Hematopoietic multipotent progenitor cell treated with erythropoietin and hydrocortisone succinate and interleukin-3 and kit ligand, for 17 days (in vitro differentiated cells): ENCODE results near the gene ZDHHC12.
"Not testable (repeated sequence)": the region's sequence is repeated elsewhere in the genome, so short reads cannot be mapped to it uniquely, and the experiment has no call there.

Experiments used
- DNase-seq: peaks from one replicate; pipeline ENCODE4 v3.0.0-alpha.2; 2015; ENCODE audit warnings: low spot score

Gene ZDHHC12

DNA sequence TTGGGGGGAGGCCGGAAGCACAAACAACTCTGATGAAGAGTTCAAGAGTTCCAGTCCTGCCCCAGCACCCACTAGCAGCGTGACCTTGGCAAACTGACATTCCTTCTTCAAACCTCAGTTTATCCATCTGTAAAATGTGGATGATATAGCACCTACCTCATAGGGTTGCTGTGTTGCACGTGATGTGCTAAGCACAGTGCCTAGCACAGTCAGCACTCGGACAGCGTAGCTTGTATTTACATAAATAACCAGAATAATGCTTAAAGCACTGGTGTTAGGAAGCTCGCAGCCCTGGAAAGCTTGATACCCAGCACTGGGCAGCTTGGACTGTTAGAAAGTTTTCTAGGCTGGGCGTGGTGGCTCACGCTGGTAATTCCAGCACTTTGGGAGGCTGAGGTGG is 16.5 kb downstream of the ZDHHC12 start:
- no peak for DNase-seq

DNA sequence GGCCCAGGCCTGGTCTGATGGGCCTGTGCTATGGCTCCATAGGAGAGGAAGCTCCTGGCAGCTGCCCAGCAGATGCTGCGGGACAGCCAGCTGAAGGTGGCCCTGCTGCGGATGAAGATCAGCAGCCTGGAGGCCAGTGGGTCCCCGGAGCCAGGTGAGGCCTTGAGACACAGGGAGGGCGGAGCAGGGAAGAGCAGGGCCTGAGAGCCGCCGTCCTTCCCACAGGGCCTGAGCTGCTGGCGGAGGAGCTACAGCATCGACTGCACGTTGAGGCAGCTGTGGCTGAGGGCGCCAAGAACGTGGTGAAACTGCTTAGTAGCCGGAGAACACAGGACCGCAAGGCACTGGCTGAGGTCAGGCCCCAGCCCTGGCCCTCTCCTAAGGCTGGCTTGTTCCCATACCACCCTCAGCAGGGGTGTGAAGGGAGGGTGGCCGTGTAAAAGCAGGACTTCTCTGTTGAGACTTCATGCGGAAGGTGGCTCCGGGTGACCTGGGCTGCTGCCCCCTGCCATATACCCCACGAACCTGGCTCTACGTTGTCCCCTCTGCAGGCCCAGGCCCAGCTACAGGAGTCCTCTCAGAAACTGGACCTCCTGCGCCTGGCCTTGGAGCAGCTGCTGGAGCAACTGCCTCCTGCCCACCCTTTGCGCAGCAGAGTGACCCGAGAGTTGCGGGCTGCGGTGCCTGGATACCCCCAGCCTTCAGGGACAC is 17.1 kb downstream of the ZDHHC12 start:
- DNase-seq = no peak

DNA sequence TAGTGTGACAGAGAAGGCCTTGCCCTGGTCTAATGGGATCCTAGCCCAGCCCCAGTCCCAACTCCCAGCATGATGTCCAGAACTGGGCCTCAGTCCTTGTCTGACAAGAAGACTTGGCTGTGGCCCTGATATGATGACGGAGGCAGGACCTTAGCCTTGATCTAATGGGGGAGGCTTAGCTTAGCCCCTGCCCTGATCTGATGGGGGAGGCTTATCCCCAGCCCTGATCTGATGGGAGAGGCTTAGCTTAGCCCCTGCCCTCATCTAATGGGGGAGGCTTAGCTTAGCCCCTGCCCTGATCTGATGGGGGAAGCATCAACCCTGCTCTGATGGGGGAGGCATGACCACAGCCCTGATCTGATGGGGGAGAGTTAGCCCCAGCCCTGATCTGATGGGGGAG is 17.9 kb downstream of the ZDHHC12 start:
- no peak for DNase-seq

DNA sequence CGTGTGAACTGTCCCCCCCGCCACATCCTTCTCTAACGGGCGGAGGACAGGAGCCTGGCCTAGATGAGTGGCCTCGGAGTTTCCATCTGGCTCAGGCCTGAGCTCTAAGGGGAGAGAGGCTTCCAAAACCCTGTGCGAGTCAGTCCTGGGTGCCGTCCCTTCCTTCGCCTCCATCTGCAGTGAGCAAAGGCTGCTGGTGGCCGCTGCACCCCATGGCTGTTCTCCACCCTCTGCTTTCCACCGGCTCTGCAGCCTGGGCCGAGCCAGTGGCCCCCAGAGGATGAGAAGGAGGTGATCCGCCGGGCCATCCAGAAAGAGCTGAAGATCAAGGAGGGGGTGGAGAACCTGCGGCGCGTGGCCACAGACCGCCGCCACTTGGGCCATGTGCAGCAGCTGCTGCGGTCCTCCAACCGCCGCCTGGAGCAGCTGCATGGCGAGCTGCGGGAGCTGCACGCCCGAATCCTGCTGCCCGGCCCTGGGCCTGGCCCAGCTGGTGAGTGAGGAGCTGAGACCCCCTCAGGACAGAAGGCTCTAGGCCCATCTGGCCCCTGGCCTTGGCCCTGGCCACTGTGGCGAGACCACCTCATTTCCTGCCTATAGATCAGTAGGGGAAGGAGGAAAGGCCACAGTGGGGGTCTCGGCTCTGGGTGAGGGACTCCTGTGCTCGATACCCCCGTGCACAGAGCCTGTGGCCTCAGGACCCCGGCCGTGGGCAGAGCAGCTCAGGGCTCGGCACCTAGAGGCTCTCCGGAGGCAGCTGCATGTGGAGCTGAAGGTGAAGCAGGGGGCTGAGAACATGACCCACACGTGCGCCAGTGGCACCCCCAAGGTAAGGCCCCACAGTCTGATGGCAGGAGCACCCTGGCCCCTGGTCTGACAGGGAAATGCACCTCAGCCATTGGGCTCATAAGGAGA is 18.6 kb downstream of the ZDHHC12 start:
- no peak for DNase-seq

DNA sequence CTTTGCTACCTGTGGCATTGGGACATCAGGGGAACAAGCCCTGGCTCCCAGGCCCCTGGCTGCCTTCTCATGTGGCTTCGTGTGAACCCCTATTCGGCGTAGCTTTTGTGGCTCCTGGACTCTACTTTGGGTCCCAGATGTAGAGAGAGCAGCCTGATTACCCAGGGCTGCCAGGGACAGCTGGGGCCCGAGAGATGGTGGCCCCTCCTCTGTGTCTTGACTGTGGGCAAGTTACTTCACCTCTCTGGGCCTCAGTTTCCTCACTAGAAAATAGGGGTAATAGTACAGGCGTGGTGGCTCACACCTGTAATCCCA is 19.6 kb downstream of the ZDHHC12 start:
- DNase-seq = no peak

DNA sequence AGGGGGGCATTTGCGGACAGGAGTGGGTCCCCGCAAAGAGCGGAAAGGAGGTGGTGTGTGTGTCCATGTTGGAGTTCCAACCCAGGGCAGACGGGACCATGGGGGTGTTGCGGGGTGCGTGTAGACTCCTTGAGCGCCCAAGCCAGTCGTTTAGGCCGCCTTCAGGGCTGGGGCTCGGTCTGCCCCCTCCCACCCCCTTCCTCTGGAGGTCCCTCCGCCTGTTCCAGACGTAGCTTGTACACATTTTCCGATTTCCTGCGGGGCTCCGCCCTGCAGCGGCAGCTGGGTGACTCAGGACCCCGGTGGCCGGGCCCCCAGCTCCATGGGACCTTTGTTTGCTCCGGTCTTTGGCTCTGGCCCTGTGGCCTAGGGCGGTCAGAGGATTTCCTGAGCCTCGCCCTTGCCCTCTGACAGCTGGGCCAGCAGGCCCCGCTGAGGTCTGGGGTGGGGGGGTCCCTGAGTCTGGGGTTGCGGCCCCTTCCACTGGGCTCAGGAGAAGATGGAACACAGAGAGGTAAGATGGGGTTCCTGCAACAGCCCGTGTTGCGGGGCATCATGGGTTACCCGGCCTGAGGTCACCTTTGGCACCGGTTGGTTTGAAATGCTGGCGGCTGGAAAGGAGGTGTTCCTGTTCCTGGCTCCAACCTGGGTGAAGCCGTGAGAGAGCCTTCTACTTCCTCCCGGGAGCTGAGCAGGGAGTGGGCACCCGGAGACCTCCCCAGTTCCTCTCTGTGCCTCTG is 20.1 kb downstream of the ZDHHC12 start:
- no peak for DNase-seq

DNA sequence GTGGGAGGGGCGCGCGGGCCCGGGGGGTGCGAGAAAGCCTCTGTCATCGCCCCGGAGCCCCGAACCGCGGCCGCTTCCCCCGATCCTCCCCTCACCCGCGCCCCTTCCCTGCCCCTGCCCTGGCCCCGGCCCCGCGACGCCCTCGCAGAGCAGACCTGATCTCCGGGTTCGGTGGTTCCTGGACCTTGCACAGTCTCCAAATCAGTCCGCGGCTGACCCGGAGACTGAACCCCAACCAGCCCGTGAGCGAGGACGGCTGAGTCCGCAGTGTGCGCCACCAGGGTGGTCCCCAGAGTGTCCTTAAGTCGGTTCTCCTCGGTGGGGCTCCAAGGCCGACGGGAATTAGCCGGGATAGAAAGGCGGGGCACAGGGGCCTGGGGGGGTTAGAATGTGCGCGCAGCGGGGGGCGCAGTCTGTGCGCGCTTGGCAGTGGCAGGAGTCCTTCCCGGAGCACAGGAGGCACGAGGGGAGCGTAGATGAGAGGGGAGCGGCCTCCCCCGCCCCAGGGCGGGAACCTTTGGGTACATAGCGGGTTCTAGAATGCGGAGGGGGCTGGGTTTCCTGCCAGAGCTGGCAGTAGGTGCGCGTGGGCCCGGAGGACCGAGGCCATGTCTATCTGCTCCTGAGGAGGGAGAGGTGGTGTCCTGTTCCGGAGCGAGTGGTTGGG is 20.8 kb downstream of the ZDHHC12 start:
- no peak for DNase-seq

DNA sequence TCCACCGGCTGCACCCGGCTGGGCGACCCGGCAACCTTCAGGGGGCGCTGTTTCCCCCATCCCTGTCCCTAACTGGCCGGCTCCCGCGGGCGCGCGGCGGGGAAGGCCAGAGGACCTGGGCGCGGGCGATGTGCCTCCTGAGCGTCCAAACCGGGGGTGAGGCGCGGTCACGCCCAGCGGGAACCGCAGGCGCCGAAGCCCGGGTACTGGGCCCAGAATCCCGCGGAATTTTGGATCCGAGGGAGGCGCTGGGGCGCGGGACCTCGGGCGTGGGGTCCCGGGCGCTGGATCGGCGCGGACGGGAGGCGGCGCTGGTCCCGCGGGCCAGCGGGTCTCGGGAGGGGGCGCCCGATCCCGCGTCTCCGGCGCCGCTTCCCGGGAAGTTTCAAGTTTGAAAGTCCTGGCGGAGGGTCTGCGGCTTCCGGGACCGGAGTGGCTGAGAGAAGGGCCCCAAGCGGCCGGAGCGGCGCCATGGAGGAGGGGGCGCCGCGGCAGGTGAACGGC is 21.4 kb downstream of the ZDHHC12 start, which contains the start of gene PKN3:
Gene PKN3, plus strand, starts transcription at position 59 of the 504 bp plus-strand sequence. Its CDS starts 413 bp downstream, at position 472.
- peak; percentile 80 for DNase-seq

DNA sequence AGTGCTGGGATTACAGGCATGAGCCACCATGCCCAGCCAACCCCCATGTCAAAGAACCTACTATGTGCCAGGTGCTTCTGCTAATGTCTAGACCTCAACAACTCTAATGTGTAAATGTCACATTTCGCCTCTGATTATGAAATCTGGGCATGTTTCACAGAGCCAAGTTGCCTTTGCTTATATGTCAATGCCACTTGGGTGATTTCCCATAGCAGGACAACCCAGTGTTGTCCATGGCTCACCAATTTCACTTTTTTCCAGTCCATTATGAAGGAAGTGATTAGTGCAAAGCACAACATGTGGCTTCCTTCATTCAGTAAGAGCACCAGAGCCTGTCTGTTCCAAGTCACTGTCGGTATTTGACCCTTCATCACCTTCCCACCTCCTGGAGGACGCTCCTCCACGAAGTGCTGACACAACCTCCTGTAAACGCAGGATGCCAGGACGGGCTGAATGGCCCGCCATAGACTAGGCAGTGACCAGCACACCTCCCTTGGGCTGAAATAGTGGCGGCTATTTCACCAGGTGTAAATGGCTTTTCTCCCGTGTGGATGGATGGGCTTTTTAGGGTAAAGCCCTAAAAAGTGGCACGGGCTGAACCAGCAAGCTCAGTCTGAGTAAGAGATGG is 22.6 kb downstream of the ZDHHC12 start:
- DNase-seq = no peak

DNA sequence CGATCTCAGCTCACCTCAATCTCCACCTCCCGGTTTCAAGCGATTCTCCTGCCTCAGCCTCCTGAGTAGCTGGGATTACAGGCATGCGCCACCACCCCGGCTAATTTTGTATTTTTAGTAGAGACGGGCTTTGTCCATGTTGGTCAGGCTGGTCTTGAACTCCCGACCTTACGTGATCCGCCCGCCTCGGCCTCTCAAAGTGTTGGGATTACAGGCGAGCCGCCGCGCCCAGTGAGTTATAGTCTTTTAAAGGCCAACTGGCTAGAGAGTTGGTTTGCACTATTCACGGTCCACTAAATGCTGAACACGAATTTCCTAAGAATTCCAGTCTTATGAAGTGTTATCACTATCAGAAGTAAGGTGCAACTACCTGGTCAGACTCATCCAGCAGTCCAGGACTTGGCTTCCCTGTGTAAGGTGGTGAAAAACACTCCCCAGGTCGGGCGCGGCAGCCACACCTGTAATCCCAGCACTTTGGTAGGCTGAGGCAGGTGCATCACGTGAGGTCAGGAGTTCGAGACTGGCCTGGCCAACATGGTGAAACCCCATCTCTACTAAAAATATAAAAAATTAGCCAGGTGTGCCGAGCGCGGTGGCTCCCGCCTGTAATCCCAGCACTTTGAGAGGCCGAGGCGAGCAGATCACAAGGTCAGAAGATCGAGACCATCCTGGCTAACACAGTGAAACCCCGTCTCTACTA is 24.7 kb downstream of the ZDHHC12 start:
- not testable (repeated sequence) for DNase-seq

DNA sequence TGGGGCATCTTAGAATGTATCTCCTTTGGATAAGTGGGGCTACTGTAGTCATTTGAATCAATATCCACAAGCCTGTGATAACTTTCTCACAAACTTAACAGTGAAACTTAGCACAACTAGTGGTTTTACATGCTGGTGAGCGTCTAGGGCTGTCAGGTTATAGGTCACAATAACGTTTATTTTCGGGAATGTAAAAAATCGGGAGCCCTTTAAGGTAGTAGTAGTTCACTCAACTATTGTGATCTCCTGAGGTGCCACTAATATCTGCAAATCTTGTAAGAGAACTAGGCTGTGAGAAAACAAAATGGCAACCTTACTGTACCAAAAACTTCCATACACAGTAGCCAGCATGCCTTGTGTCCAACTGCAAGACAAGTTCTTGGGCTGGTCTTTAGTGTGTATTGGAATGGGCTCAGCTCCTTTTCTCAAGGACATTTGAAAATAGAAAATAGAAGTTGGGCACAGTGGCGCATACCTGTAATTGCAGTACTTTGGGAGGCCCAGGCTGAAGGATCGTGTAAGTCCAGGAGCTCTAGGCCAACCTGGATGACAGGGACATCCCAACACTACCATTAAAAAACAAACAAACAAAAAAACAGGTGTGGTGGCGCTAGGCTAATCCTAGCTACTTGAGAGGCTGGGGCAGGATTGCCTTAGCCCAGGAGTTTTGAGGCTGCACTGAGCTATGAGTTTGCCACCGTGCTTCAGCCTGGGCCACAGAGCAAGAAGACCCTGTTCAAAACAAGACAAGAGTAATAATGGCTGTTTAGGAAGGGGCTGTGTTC is 26.8 kb downstream of the ZDHHC12 start:
- DNase-seq = no peak

DNA sequence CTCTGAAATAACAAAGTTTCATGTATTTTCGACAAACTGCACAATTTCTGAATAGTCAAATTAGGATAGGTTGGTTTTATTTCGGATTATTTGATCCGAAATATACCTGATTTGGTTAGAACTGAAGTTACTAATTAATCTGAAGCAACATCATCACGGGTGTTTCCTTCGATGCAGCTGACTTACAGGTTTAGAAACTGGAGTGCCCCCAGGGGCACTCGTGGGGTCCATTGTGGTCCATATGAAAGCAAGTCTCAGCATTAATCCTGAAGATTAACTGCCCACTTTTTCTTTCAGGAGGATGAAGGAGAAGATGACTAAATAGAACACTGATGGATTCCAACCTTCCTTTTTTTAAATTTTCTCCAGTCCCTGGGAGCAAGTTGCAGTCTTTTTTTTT is 29.6 kb downstream of the ZDHHC12 start:
- DNase-seq = no peak

DNA sequence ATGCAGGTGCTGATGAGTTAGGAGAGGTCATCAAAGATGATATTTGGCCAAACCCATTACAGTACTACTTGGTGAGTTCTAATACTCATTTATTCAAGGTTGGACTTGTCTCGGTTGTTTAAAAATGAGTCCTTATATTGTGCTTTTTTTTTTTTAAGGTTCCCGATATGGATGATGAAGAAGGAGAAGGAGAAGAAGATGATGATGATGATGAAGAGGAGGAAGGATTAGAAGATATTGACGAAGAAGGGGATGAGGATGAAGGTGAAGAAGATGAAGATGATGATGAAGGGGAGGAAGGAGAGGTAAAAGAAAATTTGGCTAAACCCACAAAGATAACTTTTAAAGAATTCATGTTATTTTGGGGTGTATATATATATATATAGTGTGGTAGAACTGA is 30.2 kb downstream of the ZDHHC12 start:
- DNase-seq = not testable (repeated sequence)

DNA sequence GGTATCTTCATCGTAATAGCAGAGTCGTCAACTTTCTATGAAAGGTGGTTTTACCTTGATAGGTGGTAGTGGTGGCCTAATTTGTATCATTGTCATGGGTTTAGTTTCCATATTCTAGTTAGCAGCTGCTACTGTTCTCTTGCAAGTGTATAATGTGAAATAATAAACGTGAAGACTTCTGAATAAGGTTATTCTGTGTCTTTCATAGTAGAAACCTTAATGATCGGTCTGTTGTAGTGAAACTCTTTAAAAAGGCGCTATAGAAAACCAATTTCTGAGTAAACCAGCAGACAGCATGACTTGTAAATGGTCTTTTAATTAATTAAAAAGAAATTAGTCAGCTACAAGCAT is 33.3 kb downstream of the ZDHHC12 start:
- DNase-seq = peak; percentile 17

DNA sequence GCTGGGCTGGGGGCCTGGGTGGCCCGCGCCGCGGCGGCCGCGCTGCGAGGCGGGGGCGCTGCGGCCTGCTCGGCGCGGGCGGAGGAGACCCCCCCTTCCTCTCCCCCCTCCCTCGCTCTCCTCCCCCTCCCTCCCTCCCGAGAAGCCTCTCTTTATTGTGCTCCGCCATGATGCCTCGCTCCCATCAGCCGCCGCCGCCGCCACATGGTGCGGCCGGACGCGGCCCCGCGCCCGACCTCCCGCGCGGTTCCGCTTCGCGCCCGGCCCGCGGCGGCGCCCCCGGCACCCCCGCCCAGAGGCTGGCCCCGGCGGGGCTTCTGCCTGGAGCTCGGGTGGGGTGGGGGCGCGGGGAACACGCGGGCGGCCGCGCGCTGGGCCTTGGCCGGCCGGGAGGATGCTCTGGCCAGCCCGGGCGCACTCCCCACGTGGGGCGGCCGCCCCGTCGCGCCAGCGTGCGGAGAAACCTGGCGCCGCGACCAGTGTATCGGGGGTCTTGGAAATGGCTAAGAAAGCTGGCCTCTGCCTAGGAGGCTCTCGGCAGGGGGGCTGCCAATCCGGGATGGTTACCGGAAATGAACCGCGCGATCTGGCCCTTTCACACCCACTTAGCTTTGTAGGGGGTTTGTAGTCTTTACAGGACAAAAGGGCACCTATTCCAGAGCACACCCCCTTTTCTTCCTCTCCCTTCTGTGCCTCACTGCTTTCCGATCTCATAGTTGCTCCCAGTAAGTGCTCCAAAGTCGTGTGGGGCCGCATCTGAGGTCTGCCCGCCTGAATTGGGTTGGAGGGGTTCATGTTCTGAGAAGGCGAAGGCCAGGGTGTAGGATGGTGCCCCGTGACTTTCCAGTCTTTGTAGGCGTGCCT is 33.9 kb downstream of the ZDHHC12 start:
- DNase-seq = peak; percentile 24

DNA sequence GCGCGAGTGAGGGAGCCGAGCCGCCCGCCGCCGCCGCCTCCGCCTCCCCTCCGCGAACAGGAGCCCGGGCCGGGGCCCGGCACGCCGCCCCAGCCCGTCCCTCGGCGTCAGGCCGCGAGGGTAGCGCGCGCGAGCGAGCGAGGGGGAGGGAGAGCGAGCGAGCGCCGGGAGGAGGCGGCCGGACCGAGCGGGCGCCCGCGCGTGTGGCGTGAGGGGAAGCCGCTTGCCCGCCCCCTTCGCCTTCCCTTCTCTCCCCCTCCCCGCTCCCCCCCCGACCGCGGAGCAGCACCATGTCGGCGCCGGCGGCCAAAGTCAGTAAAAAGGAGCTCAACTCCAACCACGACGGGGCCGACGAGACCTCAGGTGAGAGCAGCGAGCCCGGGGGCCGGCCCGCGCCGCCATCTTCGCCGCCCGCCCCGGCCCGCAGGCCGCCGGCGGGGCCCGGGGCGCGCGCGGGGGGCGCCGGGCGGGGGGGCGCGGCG is 34.6 kb downstream of the ZDHHC12 start:
- no peak for DNase-seq

DNA sequence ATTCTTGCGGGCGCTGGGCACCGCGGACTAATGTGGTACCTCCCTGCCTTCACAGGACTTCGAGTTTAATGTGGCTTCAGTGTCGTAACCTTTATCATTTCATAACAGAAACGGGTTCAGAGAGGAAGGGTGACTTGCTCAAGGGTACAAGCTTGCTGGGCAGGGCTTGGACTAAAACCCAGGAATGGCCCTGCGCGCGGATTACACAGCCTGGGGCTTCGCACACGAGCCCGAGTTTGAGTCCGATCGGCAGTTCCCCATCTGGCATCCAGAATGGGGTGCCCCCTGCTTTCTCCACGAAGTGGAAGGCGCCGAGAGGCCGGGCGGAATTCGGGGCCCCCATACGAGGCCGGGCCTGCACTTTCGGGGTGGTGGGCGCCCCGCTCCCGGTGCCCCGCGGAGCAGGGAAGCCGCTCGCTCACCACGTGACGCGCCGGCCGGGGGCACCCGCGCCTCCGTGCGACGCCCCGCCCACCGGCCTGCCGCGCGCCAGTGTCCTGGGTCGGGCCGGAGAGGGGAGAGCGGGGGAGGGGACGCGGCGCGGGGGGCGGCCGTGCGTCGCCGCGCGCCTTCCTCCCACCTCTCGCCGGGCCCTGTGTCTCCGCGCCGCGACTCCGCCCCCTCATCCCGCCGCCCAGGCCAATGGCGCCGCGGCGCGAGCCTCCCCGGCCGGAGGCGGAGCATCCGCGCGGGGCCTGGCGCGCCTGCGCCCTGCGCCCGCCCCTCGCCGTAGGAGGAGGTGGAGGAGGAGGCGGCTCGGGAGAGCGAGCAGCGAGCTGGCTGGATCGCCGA is 35.2 kb downstream of the ZDHHC12 start, which contains the start of gene SET:
Gene SET, plus strand, starts transcription at position 722 of the 792 bp plus-strand sequence. CDS start 361 bp downstream, outside the sequence.
- DNase-seq = peak; percentile 93

DNA sequence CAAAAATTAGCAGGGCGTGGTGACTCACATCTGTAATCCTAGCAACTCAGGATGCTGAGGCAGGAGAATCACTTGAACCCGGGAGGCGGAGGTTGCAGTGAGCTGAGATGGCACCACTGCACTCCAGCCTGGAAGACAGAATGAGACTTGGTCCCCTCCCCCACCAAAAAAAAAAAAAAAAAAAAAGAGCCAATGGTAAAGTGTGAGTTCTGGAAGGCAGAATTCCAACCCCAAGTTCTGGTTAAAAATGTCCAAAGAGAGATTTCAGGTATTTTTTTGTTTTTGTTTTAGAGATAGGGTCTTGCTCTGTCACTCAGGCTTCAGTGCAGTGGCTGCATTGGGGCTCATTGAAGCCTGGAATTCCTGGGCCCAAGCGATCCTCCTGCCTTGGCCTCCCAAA is 36.5 kb downstream of the ZDHHC12 start:
- DNase-seq = no peak
